Measurements from ENCODE around the gene STING1.

The STING1 gene

GRCh38 chr5:139454568-139455290 lies 27.8 kb downstream of the STING1 start:
- no peak for FAIRE-seq
- TF ChIP-seq CTCF (IDR thresholded peaks at IDR 0.05; ENCODE audit: insufficient read depth, missing control alignments), result no peak
- no peak for DNase-seq (ENCODE audit: insufficient read length, low spot score)

- no peak for TF ChIP-seq CTCF (IDR thresholded peaks at IDR 0.05; ENCODE audit: insufficient read depth, missing control alignments)
- FAIRE-seq, result no peak
- no peak for DNase-seq (ENCODE audit: insufficient read length, low spot score)
These were observed 28.6 kb downstream of the STING1 start for GRCh38 chr5:139453683-139454567.

- DNase-seq (ENCODE audit: insufficient read length, low spot score) (no peak), FAIRE-seq (no peak)
- TF ChIP-seq CTCF (IDR thresholded peaks at IDR 0.05; ENCODE audit: insufficient read depth, missing control alignments), result no peak
These were observed 30.5 kb downstream of the STING1 start for GRCh38 chr5:139451878-139452660.

GRCh38 chr5:139451176-139451575 lies 31.4 kb downstream of the STING1 start:
- no peak for TF ChIP-seq CTCF (IDR thresholded peaks at IDR 0.05; ENCODE audit: insufficient read depth, missing control alignments)
- no peak for DNase-seq (ENCODE audit: insufficient read length, low spot score)
- no peak for FAIRE-seq

GRCh38 chr5:139446956-139447779 lies 35.4 kb downstream of the STING1 start:
- DNase-seq (ENCODE audit: insufficient read length, low spot score) (no peak), FAIRE-seq (no peak)
- TF ChIP-seq CTCF (IDR thresholded peaks at IDR 0.05; ENCODE audit: insufficient read depth, missing control alignments), result no peak

GRCh38 chr5:139445325-139446170 lies 37.0 kb downstream of the STING1 start:
- no peak for DNase-seq (ENCODE audit: insufficient read length, low spot score)
- no peak for TF ChIP-seq CTCF (IDR thresholded peaks at IDR 0.05; ENCODE audit: insufficient read depth, missing control alignments)
- FAIRE-seq, result no peak

Measured in D721Med (cell line).